ENCODE data around the gene FOXO1. TPM values are rescaled to one million over a fixed set of nuclear protein-coding genes. Genes with fewer than 3 reads are reported as not detected.

FOXO1 gene
- total and polyA plus RNA-seq, 7 donors, result 9.0 to 36.8 (median 30.9) TPM

DNA sequence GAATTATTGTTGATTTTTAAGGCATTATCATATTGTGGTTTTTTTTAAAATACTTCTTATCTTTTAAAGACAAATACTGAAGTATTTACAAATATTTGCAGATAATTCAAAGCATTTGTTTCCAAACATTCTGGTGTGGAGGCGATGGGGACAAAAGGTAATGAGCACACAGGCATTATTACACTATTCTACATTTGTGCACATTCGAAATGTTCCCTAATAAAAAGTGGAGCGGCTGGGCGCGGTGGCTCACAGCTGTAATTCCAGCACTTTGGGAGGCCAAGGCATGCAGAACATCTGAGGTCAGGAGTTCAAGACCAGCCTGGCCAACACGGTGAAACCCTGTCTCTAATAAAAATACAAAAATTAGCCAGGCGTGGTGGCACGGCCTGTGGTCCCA is 133.4 kb downstream of the FOXO1 start:
- 19 to 69% methylated on average over 8 of the region's 8 CpGs for WGBS, 2 donors
- Histone ChIP-seq H3K4me1 (peaks cover 0 to 6% (median 0%) of the 10 kb centered on the region in 4 donors), H3K4me3 (no peak overlapping the region), H3K27me3 (no peaks in the 10 kb centered on the region), H3K36me3 (no peaks in the 10 kb centered on the region), H3K27ac (no peak overlapping the region), H3K9me3 (peaks cover 0 to 2% (median under 1%) of the 10 kb centered on the region in 4 donors)
- TF ChIP-seq POLR2A (IDR thresholded peaks at IDR 0.05) (no peak), EP300 (IDR thresholded peaks at IDR 0.05) (no peak), POLR2AphosphoS5 (IDR thresholded peaks at IDR 0.05) (no peak)
- TF ChIP-seq, protein P1, sequence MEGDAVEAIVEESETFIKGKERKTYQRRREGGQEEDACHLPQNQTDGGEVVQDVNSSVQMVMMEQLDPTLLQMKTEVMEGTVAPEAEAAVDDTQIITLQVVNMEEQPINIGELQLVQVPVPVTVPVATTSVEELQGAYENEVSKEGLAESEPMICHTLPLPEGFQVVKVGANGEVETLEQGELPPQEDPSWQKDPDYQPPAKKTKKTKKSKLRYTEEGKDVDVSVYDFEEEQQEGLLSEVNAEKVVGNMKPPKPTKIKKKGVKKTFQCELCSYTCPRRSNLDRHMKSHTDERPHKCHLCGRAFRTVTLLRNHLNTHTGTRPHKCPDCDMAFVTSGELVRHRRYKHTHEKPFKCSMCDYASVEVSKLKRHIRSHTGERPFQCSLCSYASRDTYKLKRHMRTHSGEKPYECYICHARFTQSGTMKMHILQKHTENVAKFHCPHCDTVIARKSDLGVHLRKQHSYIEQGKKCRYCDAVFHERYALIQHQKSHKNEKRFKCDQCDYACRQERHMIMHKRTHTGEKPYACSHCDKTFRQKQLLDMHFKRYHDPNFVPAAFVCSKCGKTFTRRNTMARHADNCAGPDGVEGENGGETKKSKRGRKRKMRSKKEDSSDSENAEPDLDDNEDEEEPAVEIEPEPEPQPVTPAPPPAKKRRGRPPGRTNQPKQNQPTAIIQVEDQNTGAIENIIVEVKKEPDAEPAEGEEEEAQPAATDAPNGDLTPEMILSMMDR (IDR thresholded peaks at IDR 0.05), result no peak
- intact Hi-C loops (cut with DNase I), result no loop called here
- no peak for DNase-seq

DNA sequence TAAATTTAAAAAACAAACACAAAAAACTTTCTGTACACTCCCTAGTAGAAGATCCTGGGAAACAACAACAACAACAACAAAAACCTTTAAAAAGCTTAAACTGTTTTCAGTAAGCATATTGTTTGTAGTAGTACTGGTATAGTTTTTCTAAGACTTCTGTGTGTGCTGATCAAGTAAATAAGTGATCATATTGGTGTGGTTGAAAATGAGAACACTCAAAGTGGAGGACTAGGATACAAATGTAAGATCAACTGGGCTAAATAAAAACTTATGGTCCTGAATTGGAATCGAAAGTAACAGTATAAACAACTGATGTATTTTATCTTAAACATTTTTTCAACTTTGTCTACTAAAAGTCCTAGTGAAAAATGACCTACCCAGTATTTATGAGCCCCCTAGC is 135.5 kb downstream of the FOXO1 start:
- no peaks in the 10 kb centered on the region for H3K36me3 ChIP-seq
- no peak for DNase-seq
- WGBS, 2 donors, result 68 to 72% methylated on average over 1 of the region's 1 CpG
- no peak overlapping the region for H3K27ac ChIP-seq
- H3K4me1 ChIP-seq, result no peaks in the 10 kb centered on the region
- H3K4me3 ChIP-seq, result no peak overlapping the region
- H3K27me3 ChIP-seq, result no peaks in the 10 kb centered on the region
- peaks cover 3 to 9% (median 4%) of the 10 kb centered on the region in 4 donors for H3K9me3 ChIP-seq
- no peak for TF ChIP-seq POLR2AphosphoS5 (IDR thresholded peaks at IDR 0.05)
- intact Hi-C loops (cut with DNase I), result no loop called here

DNA sequence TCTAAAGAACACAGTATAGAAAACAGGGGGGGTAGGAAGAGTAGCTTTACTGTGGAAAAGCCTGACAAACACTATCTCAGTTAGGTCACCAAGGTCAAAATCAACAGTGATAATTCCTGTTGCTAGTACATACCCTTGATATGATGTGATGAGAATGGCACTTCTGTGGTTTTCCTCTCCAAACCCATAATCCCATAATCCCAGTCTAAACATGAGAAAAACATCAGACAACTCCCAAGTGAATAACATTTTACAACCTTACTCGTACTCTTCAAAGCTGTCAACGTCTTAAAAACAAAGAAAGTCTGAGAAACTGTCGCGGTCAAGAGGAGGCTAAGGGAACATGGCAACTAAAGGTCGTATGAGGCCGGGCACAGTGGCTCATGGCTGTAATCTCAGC is 137.6 kb downstream of the FOXO1 start:
- H3K27ac ChIP-seq, result no peak overlapping the region
- intact Hi-C loops (cut with DNase I), result no loop called here
- DNase-seq, result no peak
- no peak for TF ChIP-seq POLR2A (IDR thresholded peaks at IDR 0.05)
- no peak for TF ChIP-seq POLR2AphosphoS5 (IDR thresholded peaks at IDR 0.05)
- TF ChIP-seq, protein P1 (IDR thresholded peaks at IDR 0.05), result no peak
- no peak for TF ChIP-seq EP300 (IDR thresholded peaks at IDR 0.05)
- H3K36me3 ChIP-seq, result no peaks in the 10 kb centered on the region
- H3K4me1 ChIP-seq, result no peaks in the 10 kb centered on the region
- WGBS, 2 donors, result 91% methylated on average over 6 of the region's 6 CpGs
- H3K9me3 ChIP-seq, result peaks cover 3 to 9% (median 4%) of the 10 kb centered on the region in 4 donors
- H3K27me3 ChIP-seq, result no peaks in the 10 kb centered on the region
- H3K4me3 ChIP-seq, result no peak overlapping the region

DNA sequence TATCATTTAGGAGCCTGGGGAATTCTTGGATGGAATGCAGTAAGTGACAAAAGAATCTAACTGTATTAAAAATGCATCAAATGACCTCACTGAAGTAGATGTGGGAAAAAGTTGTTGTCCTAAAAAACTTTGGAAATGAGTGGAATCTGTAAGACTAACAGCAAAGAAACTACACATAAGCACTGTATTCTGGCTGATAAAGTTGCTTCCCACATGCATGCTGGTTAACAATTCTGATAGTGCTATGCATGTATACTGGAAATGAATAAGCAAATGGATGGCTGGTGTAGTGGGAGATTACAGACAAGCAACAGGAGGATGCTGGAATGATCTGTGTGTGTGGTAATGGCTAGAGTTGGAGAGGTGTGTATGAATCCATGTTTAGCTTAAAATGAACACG is 138.5 kb downstream of the FOXO1 start:
- TF ChIP-seq POLR2AphosphoS5 (IDR thresholded peaks at IDR 0.05), result no peak
- H3K27me3 ChIP-seq, result no peaks in the 10 kb centered on the region
- H3K4me3 ChIP-seq, result no peak overlapping the region
- peaks cover 3 to 9% (median 4%) of the 10 kb centered on the region in 4 donors for H3K9me3 ChIP-seq
- H3K27ac ChIP-seq, result no peak overlapping the region
- intact Hi-C loops (cut with DNase I), result no loop called here
- no peaks in the 10 kb centered on the region for H3K36me3 ChIP-seq
- H3K4me1 ChIP-seq, result no peaks in the 10 kb centered on the region
- no peak for DNase-seq
- WGBS, 2 donors, result 86 to 92% methylated on average over 1 of the region's 1 CpG

DNA sequence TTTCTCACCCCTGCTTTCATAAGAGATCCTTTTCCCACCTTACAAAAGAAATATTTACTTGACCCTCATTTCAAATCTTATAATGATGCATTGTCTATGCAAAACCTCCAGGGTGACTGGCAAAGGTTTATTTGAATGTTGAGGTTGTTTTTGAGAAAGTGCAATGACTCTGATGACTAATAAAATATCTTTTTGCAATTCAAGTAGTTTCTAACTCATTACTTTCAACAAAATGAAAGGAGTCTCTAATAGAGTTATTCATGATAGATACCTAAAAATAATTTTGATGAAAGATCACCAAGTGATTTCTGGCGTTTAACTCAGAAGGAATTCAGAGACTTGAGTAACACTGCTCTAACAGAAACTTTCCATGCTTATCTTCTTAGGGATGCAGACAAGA is 144.2 kb downstream of the FOXO1 start:
- TF ChIP-seq POLR2A (IDR thresholded peaks at IDR 0.05), result no peak
- no peak for TF ChIP-seq POLR2AphosphoS5 (IDR thresholded peaks at IDR 0.05)
- TF ChIP-seq, protein P1 (IDR thresholded peaks at IDR 0.05), result no peak
- no peak for TF ChIP-seq EP300 (IDR thresholded peaks at IDR 0.05)

DNA sequence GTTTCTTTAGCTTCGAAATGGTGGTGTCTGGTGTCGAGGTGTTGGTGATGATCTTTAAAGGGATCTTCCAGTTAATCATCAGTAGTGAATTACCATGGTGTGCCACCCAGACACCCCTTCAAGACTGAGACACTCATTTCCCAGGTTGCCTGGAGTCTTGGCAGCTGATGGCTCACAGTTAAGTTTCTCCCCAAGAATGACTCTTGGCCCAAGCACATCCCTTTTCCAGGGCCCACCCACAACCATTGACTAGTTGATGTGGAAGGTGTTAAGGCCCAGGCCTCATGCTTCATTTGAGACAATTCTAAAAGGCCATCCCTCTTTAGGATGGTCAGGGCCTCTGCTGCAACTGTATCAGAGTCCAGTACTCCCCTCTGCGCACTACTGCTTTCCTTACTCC is 145.5 kb downstream of the FOXO1 start:
- H3K36me3 ChIP-seq, result no peaks in the 10 kb centered on the region
- DNase-seq, result no peak
- H3K9me3 ChIP-seq, result no peaks in the 10 kb centered on the region
- WGBS, 2 donors, result 96 to 98% methylated on average over 3 of the region's 3 CpGs
- H3K27ac ChIP-seq, result no peak overlapping the region
- intact Hi-C loops (cut with DNase I), result no loop called here
- H3K27me3 ChIP-seq, result no peaks in the 10 kb centered on the region
- H3K4me3 ChIP-seq, result no peak overlapping the region
- H3K4me1 ChIP-seq, result no peaks in the 10 kb centered on the region
- TF ChIP-seq POLR2A (IDR thresholded peaks at IDR 0.05) (no peak), EP300 (IDR thresholded peaks at IDR 0.05) (no peak), POLR2AphosphoS5 (IDR thresholded peaks at IDR 0.05) (no peak)
- TF ChIP-seq, protein P1 (IDR thresholded peaks at IDR 0.05), result no peak

More for the DNA sequence above, 144.2 kb downstream of the FOXO1 start:
- Histone ChIP-seq H3K4me3 (no peak overlapping the region), H3K4me1 (no peaks in the 10 kb centered on the region), H3K36me3 (no peaks in the 10 kb centered on the region), H3K27ac (no peak overlapping the region), H3K9me3 (no peaks in the 10 kb centered on the region), H3K27me3 (no peaks in the 10 kb centered on the region)
- DNase-seq, result no peak
- 82 to 91% methylated on average over 1 of the region's 1 CpG for WGBS, 2 donors
- intact Hi-C loops (cut with DNase I), result no loop called here

Data from sigmoid colon (tissue), 7 donors.